Parathyroid adenoma (tissue), 2 donors: ENCODE results near the gene WDR38.

Experiments
- H2AFZ ChIP-seq: fragments of 300-600 bp; sonication (generic); one replicate; pipeline ENCODE4 v1.7.0; 2017; ENCODE audit warnings: antibody characterized with exemption, mild to moderate bottlenecking
- H3K27ac ChIP-seq: fragments of 300-600 bp; sonication (generic); one replicate; pipeline ENCODE4 v1.7.0; 2017
- H3K27me3 ChIP-seq: fragments of 300-600 bp; sonication (generic); one replicate; pipeline ENCODE4 v1.7.0; 2017; ENCODE audit warnings: low read length; ENCODE audit not compliant: control insufficient read depth, insufficient read depth
- H3K36me3 ChIP-seq: fragments of 300-600 bp; sonication (generic); one replicate; pipeline ENCODE4 v1.7.0; 2017; ENCODE audit warnings: low read length; ENCODE audit not compliant: control insufficient read depth, insufficient read depth
- H3K4me1 ChIP-seq: fragments of 300-600 bp; sonication (generic); one replicate; pipeline ENCODE4 v1.7.0; 2017; ENCODE audit warnings: control low read depth
- H3K4me2 ChIP-seq: fragments of 300-600 bp; sonication (generic); one replicate; pipeline ENCODE4 v1.7.0; 2017; ENCODE audit warnings: low read length
- H3K4me3 ChIP-seq: fragments of 300-600 bp; sonication (generic); one replicate; pipeline ENCODE4 v1.7.0; 2017; ENCODE audit warnings: low read depth, low read length
- H3K79me2 ChIP-seq: fragments of 300-600 bp; sonication (generic); one replicate; pipeline ENCODE4 v1.7.0; 2017; ENCODE audit warnings: control low read depth
- H3K9ac ChIP-seq: fragments of 300-600 bp; sonication (generic); one replicate; pipeline ENCODE4 v1.7.0; 2017; ENCODE audit warnings: mild to moderate bottlenecking
- H3K9me3 ChIP-seq: fragments of 300-600 bp; sonication (generic); one replicate; pipeline ENCODE4 v1.7.0; 2017; ENCODE audit warnings: low read length; ENCODE audit not compliant: control insufficient read depth
- CTCF ChIP-seq: fragments of 300-600 bp; sonication (generic); IDR thresholded peaks from one replicate; pipeline ENCODE4 v1.7.0; 2017; ENCODE audit warnings: antibody characterized with exemption, mild to moderate bottlenecking
- donor health status: primary hyperparathyroidism.

The WDR38 gene

GRCh38 chr9:124813041-124813440 is 40.2 kb upstream of the WDR38 start:
- Histone ChIP-seq H3K36me3 (no peaks in the 10 kb centered on the region), H3K4me2 (no peak overlapping the region), H3K79me2 (no peaks in the 10 kb centered on the region), H3K9me3 (no peaks in the 10 kb centered on the region), H3K9ac (no peak overlapping the region), H3K4me1 (no peaks in the 10 kb centered on the region), H2AFZ (no peak overlapping the region), H3K4me3 (no peak overlapping the region), H3K27ac (no peak overlapping the region), H3K27me3 (no peaks in the 10 kb centered on the region)
- TF ChIP-seq CTCF = no peak

- no peak overlapping the region for H3K27ac ChIP-seq
These were observed 39.6 kb upstream of the WDR38 start for GRCh38 chr9:124813501-124814163.

GRCh38 chr9:124814164-124814535 is 39.1 kb upstream of the WDR38 start:
- H3K27ac ChIP-seq = no peak overlapping the region
- H3K4me3 ChIP-seq = no peak overlapping the region
- no peak overlapping the region for H2AFZ ChIP-seq
- no peak for TF ChIP-seq CTCF
- no peaks in the 10 kb centered on the region for H3K4me1 ChIP-seq
- no peaks in the 10 kb centered on the region for H3K79me2 ChIP-seq
- H3K36me3 ChIP-seq = no peaks in the 10 kb centered on the region
- no peak overlapping the region for H3K9ac ChIP-seq
- no peak overlapping the region for H3K4me2 ChIP-seq
- no peaks in the 10 kb centered on the region for H3K27me3 ChIP-seq
- H3K9me3 ChIP-seq = no peaks in the 10 kb centered on the region

More at GRCh38 chr9:124813501-124814163, 39.6 kb upstream of the WDR38 start:
- no peaks in the 10 kb centered on the region for H3K4me1 ChIP-seq
- no peaks in the 10 kb centered on the region for H3K27me3 ChIP-seq
- H3K9me3 ChIP-seq = no peaks in the 10 kb centered on the region
- no peaks in the 10 kb centered on the region for H3K79me2 ChIP-seq
- no peak overlapping the region for H3K9ac ChIP-seq
- no peak for TF ChIP-seq CTCF
- no peak overlapping the region for H3K4me3 ChIP-seq
- no peak overlapping the region for H2AFZ ChIP-seq
- H3K4me2 ChIP-seq = no peak overlapping the region
- no peaks in the 10 kb centered on the region for H3K36me3 ChIP-seq

- Histone ChIP-seq H2AFZ (no peak overlapping the region), H3K4me1 (no peaks in the 10 kb centered on the region), H3K36me3 (no peaks in the 10 kb centered on the region), H3K27me3 (no peaks in the 10 kb centered on the region), H3K4me3 (no peak overlapping the region), H3K9ac (no peak overlapping the region), H3K4me2 (no peak overlapping the region), H3K9me3 (no peaks in the 10 kb centered on the region), H3K79me2 (no peaks in the 10 kb centered on the region), H3K27ac (no peak overlapping the region)
- no peak for TF ChIP-seq CTCF
These were observed 37.7 kb upstream of the WDR38 start for GRCh38 chr9:124815601-124816000.
